GM21447 (cell line): ENCODE data around the gene RGS5.
"Not testable (repeated sequence)": the region's sequence is repeated elsewhere in the genome, so short reads cannot be mapped to it uniquely, and the experiment has no call there.

Experiments used
- ATAC-seq: cut with Tn5 transposase; IDR thresholded peaks from one replicate; pipeline ENCODE4 v1.9.1; 2021; ENCODE audit not compliant: unreplicated experiment

Gene RGS5

GRCh38 chr1:163202833-163203451 lies at the start of gene RGS5:
Gene RGS5 (minus strand): TSS chr1:163202916. CDS start chr1:163202835, 81 bp downstream.
- no peak for ATAC-seq

GRCh38 chr1:163250382-163250974 lies 47.8 kb upstream of the RGS5 start:
- no peak for ATAC-seq

- no peak for ATAC-seq
Measured at GRCh38 chr1:163248064-163248463, 45.3 kb upstream of the RGS5 start.

GRCh38 chr1:163244648-163245047 lies 41.9 kb upstream of the RGS5 start:
- ATAC-seq, result not testable (repeated sequence)

GRCh38 chr1:163241746-163242145 lies 39.0 kb upstream of the RGS5 start:
- ATAC-seq, result no peak

- ATAC-seq, result no peak
Measured at GRCh38 chr1:163240705-163241104, 38.0 kb upstream of the RGS5 start.

GRCh38 chr1:163233643-163234042 lies 30.9 kb upstream of the RGS5 start:
- ATAC-seq, result not testable (repeated sequence)

- no peak for ATAC-seq
Measured at GRCh38 chr1:163231385-163231784, 28.7 kb upstream of the RGS5 start.

- ATAC-seq, result no peak
Measured at GRCh38 chr1:163230827-163231226, 28.1 kb upstream of the RGS5 start.

- ATAC-seq, result not testable (repeated sequence)
Measured at GRCh38 chr1:163228271-163228670, 25.6 kb upstream of the RGS5 start.

GRCh38 chr1:163227126-163227525 lies 24.4 kb upstream of the RGS5 start:
- no peak for ATAC-seq

GRCh38 chr1:163213626-163214025 lies 10.9 kb upstream of the RGS5 start:
- ATAC-seq, result no peak

GRCh38 chr1:163211667-163212066 lies 9.0 kb upstream of the RGS5 start:
- no peak for ATAC-seq

GRCh38 chr1:163205513-163205912 lies 2.8 kb upstream of the RGS5 start:
- ATAC-seq, result no peak

GRCh38 chr1:163203561-163203960 lies 845 bp upstream of the RGS5 start:
- no peak for ATAC-seq

- ATAC-seq, result no peak
Measured at GRCh38 chr1:163201906-163202305, 810 bp downstream of the RGS5 start.

- ATAC-seq, result no peak
Measured at GRCh38 chr1:163197022-163197421, 5.7 kb downstream of the RGS5 start.

- no peak for ATAC-seq
Measured at GRCh38 chr1:163196449-163196787, 6.3 kb downstream of the RGS5 start.

GRCh38 chr1:163195728-163196448 lies 6.8 kb downstream of the RGS5 start:
- ATAC-seq, result no peak

- ATAC-seq, result no peak
Measured at GRCh38 chr1:163191301-163191700, 11.4 kb downstream of the RGS5 start.

GRCh38 chr1:163188947-163189346 lies 13.8 kb downstream of the RGS5 start:
- no peak for ATAC-seq

GRCh38 chr1:163187849-163188248 lies 14.9 kb downstream of the RGS5 start:
- ATAC-seq, result no peak
